Measurements from ENCODE around the gene XKR8. TPM values are rescaled to one million over a fixed set of nuclear protein-coding genes. Genes with fewer than 3 reads are reported as not detected.
A peak's percentile ranks its signal among the peaks of the same experiment; 100 is the strongest.
"Not testable (repeated sequence)": the region's sequence is repeated elsewhere in the genome, so short reads cannot be mapped to it uniquely, and the experiment has no call there.

Gene XKR8
- total and polyA plus RNA-seq, 12 donors: 2.6 to 10.7 (median 5.5) TPM

DNA sequence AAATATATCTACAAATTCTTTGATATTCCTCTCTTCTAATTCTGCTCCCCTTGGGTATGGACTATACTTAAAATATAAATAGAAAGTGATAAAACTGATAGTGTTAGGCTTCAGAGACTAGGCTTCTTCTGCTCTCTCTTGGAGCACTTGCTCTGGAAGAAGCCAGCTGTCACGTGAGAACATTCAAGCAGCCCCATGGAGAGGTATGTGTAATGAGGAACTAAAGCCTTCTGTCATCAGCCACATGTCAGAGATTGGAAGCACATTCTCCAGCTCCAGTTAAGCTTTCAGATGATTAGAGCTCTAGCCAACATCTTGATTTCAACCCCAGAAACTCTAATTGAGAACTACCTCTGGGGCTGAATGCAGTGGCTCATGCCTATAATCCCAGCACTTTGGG lies 34.3 kb downstream of the XKR8 start:
- TF ChIP-seq POLR2A (IDR thresholded peaks at IDR 0.05) (no peak), CTCF (IDR thresholded peaks at IDR 0.05) (no peak)
- Histone ChIP-seq H3K27ac (no peak overlapping the region), H3K9me3 (replicated peaks in 1 of 3) (no peaks in the 10 kb centered on the region), H3K4me1 (replicated peaks in 1 of 2) (no peaks in the 10 kb centered on the region), H3K36me3 (replicated peaks in 1 of 2) (peaks cover 0 to 56% of the 10 kb centered on the region in 2 donors), H3K27me3 (no peaks in the 10 kb centered on the region), H3K4me3 (no peak overlapping the region)
- WGBS, 4 donors: 52 to 89% (median 74%) methylated on average over 1 of the region's 1 CpG
- intact Hi-C loops (cut with DNase I): no loop called here
- DNase-seq: peak in 1 of 7 donors; percentile 22

- H3K27me3 ChIP-seq: not testable (repeated sequence)
- H3K36me3 ChIP-seq (replicated peaks in 1 of 2): peaks cover 0 to 56% of the 10 kb centered on the region in 2 donors
These were observed 34.8 kb downstream of the XKR8 start for GRCh38 chr1:27994526-27994925.

GRCh38 chr1:27999055-27999454 lies 39.3 kb downstream of the XKR8 start:
- intact Hi-C loops (cut with DNase I): no loop called here
- no peak for DNase-seq
- Histone ChIP-seq H3K36me3 (replicated peaks in 1 of 2) (peaks cover 0 to 58% of the 10 kb centered on the region in 2 donors), H3K4me3 (no peak overlapping the region), H3K9me3 (replicated peaks in 1 of 3) (no peaks in the 10 kb centered on the region), H3K4me1 (replicated peaks in 1 of 2) (peaks cover 3 to 7% of the 10 kb centered on the region in 2 donors), H3K27ac (no peak overlapping the region), H3K27me3 (no peaks in the 10 kb centered on the region)
- 91 to 100% (median 99%) methylated on average over 1 of the region's 1 CpG for WGBS, 4 donors
- no peak for TF ChIP-seq POLR2A (IDR thresholded peaks at IDR 0.05)
- TF ChIP-seq CTCF (IDR thresholded peaks at IDR 0.05): no peak

More at GRCh38 chr1:27994526-27994925, 34.8 kb downstream of the XKR8 start:
- intact Hi-C loops (cut with DNase I); DNase-seq; H3K9me3 ChIP-seq (replicated peaks in 1 of 3); H3K27ac ChIP-seq; H3K4me3 ChIP-seq; H3K4me1 ChIP-seq (replicated peaks in 1 of 2): not testable (repeated sequence)
- WGBS, 4 donors: 94 to 98% (median 96%) methylated on average over 6 of the region's 6 CpGs

- intact Hi-C loops (cut with DNase I): no loop called here
- Histone ChIP-seq H3K36me3 (replicated peaks in 1 of 2) (peaks cover 0 to 41% of the 10 kb centered on the region in 2 donors), H3K4me3 (no peak overlapping the region), H3K27me3 (no peaks in the 10 kb centered on the region), H3K9me3 (replicated peaks in 1 of 3) (no peaks in the 10 kb centered on the region), H3K4me1 (replicated peaks in 1 of 2) (peaks cover 3 to 7% of the 10 kb centered on the region in 2 donors), H3K27ac (no peak overlapping the region)
- TF ChIP-seq POLR2A (IDR thresholded peaks at IDR 0.05) (no peak), CTCF (IDR thresholded peaks at IDR 0.05) (no peak)
- 95 to 97% (median 96%) methylated on average over 10 of the region's 10 CpGs for WGBS, 4 donors
- DNase-seq: no peak
These were observed 42.8 kb downstream of the XKR8 start for GRCh38 chr1:28002600-28002999.

DNA sequence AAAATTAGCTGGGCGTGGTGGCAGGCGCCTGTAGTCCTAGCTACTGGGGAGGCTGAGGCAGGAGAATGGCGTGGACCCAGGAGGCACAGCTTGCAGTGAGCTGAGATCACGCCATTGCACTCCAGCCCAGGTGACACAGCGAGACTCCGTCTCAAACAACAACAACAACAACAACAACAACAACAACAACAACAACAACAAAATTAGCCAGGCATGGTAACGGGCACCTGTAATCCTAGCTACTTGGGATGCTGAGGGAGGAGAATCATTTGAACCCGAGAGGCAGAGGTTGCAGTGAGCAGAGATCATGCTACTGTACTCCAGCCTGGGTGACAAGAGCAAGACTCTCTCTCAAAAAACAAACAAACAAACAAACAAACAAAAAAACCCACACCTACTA lies 43.3 kb downstream of the XKR8 start:
- intact Hi-C loops (cut with DNase I); H3K27ac ChIP-seq; H3K27me3 ChIP-seq; H3K4me3 ChIP-seq; DNase-seq; H3K9me3 ChIP-seq (replicated peaks in 1 of 3); H3K4me1 ChIP-seq (replicated peaks in 1 of 2): not testable (repeated sequence)
- peaks cover 0 to 36% of the 10 kb centered on the region in 2 donors for H3K36me3 ChIP-seq (replicated peaks in 1 of 2)
- WGBS, 4 donors: 94 to 99% (median 97%) methylated on average over 7 to 8 of the region's 8 CpGs

Measured in adrenal gland (tissue), 12 donors.